Breast epithelium (tissue), 4 donors: ENCODE results near the gene SLC48A1. TPM values are rescaled to one million over a fixed set of nuclear protein-coding genes. Genes with fewer than 3 reads are reported as not detected.

Experiments used
- DNase-seq, 2 donors: peaks; one replicate each; pipeline ENCODE4 v3.0.0-alpha.2; 2019; ENCODE audit warnings: low spot score in 2 of 2
- H3K27ac ChIP-seq, 2 donors: fragments of 200-600 bp; sonication (generic) in 1 of 2; one replicate each; pipeline ENCODE4 v1.5.1; 2016 to 2019; ENCODE audit warnings: mild to moderate bottlenecking in 1 of 2
- H3K27me3 ChIP-seq, 2 donors: fragments of 200-600 bp; sonication (generic) in 1 of 2; one replicate each; pipeline versions ENCODE4 v1.5.1 to v1.6.0; 2017 to 2019; ENCODE audit warnings: control low read depth in 1 of 2, mild to moderate bottlenecking in 1 of 2
- H3K36me3 ChIP-seq: fragments of 200-600 bp; one replicate; pipeline ENCODE4 v1.5.1; 2019
- H3K4me1 ChIP-seq, 2 donors: fragments of 200-600 bp; sonication (generic); one replicate each; pipeline ENCODE4 v1.5.1; 2016 to 2019; ENCODE audit warnings: control low read depth in 1 of 2
- H3K4me3 ChIP-seq, 3 donors: fragments of 200-600 bp; sonication (generic); 1 replicate in 2 of 3; 2 replicates in 1 of 3; pipeline ENCODE4 v1.5.1; 2016 to 2019; ENCODE audit warnings: mild to moderate bottlenecking in 3 of 3, moderate library complexity in 2 of 3
- H3K9me3 ChIP-seq, 2 donors: fragments of 200-600 bp; sonication (generic) in 1 of 2; one replicate each; pipeline ENCODE4 v1.5.1; 2016 to 2019; ENCODE audit warnings: control low read depth in 1 of 2
- POLR2A ChIP-seq: fragments of 450-650 bp; IDR thresholded peaks from one replicate; pipeline ENCODE4 v1.6.1; 2016; ENCODE audit warnings: antibody characterized with exemption, mild to moderate bottlenecking, moderate library complexity
- POLR2AphosphoS5 ChIP-seq, 3 donors: sonication (generic); formaldehyde crosslinking; IDR thresholded peaks; one replicate each; pipeline ENCODE4 v1.6.1; 2017; ENCODE audit warnings: antibody characterized with exemption in 3 of 3
- intact Hi-C: fragments of 100-400 bp; cut with DNase I; formaldehyde crosslinking; loops from one replicate; pipeline ENCODE4 v1.15.1; 2023; ENCODE audit warnings: low total_unique reads
- total RNA-seq, 3 donors: library from RNA; depleted of rRNA; stranded (reverse); fragments of >200 nt; gene quantifications; one replicate each; pipeline ENCODE4 v1.1.0, GENCODE V29; 2016
- TF ChIP-seq, protein P1 (sequence below), 3 donors: fragments of 450-650 bp; IDR thresholded peaks; one replicate each; pipeline ENCODE4 v1.5.1; 2016 to 2017; ENCODE audit warnings: antibody characterized with exemption in 3 of 3, mild to moderate bottlenecking in 3 of 3, moderate library complexity in 3 of 3

The SLC48A1 gene
- total RNA-seq, 3 donors from 2014 or later: 27.5 to 51.5 (median 30.6) TPM

DNA sequence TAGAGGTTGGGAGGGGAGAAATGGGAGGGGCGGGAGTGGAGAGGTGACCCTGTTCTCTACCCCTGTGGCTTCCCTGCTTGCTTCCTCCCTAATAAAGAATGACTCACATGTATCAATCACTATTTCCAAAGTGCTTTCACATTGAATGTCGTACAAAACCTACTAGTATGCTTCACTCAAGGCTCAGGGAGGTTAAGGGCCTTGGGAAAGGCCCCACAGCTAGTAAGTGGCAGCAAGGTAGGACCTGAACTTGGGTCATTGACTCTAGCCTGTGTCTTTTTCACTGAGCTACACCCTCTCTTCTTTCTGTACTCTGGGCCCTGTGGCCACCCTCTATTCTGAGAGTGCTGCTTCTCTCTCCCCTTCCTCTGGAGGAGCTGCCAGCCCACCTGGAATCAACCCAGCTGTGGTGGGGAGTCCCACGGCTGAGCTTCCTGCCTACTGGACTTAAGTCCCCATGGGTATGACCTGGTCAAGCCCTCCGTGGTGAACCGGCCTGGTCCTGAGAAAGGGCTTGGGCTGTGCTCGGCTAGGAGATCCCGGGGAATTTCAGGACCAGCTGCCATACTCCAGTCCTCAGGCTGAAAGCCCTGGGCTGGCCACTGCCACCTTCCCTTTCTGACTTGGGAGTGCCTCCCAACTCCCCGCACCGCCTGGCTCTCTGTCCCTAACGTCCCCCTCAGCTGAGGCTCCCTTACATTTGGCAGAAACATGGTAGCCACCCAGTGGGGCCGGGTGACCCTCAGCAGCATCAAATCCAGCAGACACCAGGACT is 13.0 kb downstream of the SLC48A1 start:
- no peak for TF ChIP-seq POLR2AphosphoS5 (IDR thresholded peaks at IDR 0.05)
- TF ChIP-seq, protein P1, sequence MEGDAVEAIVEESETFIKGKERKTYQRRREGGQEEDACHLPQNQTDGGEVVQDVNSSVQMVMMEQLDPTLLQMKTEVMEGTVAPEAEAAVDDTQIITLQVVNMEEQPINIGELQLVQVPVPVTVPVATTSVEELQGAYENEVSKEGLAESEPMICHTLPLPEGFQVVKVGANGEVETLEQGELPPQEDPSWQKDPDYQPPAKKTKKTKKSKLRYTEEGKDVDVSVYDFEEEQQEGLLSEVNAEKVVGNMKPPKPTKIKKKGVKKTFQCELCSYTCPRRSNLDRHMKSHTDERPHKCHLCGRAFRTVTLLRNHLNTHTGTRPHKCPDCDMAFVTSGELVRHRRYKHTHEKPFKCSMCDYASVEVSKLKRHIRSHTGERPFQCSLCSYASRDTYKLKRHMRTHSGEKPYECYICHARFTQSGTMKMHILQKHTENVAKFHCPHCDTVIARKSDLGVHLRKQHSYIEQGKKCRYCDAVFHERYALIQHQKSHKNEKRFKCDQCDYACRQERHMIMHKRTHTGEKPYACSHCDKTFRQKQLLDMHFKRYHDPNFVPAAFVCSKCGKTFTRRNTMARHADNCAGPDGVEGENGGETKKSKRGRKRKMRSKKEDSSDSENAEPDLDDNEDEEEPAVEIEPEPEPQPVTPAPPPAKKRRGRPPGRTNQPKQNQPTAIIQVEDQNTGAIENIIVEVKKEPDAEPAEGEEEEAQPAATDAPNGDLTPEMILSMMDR (IDR thresholded peaks at IDR 0.05): no peak
- no peak for TF ChIP-seq POLR2A
- Histone ChIP-seq H3K4me3 (no peak overlapping the region), H3K4me1 (peaks cover 0 to 17% of the 10 kb centered on the region in 2 donors), H3K36me3 (peaks cover 5% of the 10 kb centered on the region), H3K27me3 (no peaks in the 10 kb centered on the region), H3K9me3 (no peaks in the 10 kb centered on the region), H3K27ac (peak overlapping the region; percentile 42 to 88)
- intact Hi-C loops: no loop called here
- DNase-seq: no peak

DNA sequence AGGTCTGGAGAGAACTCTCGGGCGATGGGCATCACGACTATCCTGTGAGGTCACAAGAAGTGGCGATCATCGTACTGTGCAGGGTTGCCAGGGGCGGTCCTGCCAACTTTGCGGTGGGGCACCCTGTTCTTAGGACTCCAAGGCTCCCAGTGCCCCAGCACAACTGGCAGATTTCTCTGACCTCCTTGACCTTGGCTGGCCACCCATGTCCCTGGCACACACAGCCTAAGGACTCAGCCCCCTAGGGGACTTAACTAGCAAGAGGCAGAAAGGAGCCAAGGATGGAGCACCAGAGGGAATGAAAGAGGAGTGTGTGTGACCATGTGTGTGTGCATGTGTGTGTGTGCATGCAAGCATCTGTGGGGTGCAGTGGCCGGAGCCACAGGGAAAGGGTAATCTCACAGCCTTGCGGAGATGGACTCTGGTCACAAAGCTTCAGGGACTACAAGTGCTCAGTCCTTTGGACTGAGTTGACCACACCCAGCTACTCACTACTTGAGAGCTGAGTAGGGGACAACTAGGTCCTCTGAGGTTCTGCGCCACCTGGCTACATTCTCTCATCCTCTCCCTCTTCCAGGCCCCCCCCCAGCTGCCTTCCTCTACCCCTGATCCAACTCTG is 13.7 kb downstream of the SLC48A1 start:
- DNase-seq: no peak
- no peak for TF ChIP-seq POLR2A
- TF ChIP-seq, protein P1 (IDR thresholded peaks at IDR 0.05): no peak
- TF ChIP-seq POLR2AphosphoS5 (IDR thresholded peaks at IDR 0.05): no peak
- Histone ChIP-seq H3K9me3 (no peaks in the 10 kb centered on the region), H3K4me3 (no peak overlapping the region), H3K36me3 (peaks cover 10% of the 10 kb centered on the region), H3K27ac (peak overlapping the region; percentile 42 to 88), H3K4me1 (peaks cover 0 to 11% of the 10 kb centered on the region in 2 donors), H3K27me3 (no peaks in the 10 kb centered on the region)
- intact Hi-C loops: no loop called here

DNA sequence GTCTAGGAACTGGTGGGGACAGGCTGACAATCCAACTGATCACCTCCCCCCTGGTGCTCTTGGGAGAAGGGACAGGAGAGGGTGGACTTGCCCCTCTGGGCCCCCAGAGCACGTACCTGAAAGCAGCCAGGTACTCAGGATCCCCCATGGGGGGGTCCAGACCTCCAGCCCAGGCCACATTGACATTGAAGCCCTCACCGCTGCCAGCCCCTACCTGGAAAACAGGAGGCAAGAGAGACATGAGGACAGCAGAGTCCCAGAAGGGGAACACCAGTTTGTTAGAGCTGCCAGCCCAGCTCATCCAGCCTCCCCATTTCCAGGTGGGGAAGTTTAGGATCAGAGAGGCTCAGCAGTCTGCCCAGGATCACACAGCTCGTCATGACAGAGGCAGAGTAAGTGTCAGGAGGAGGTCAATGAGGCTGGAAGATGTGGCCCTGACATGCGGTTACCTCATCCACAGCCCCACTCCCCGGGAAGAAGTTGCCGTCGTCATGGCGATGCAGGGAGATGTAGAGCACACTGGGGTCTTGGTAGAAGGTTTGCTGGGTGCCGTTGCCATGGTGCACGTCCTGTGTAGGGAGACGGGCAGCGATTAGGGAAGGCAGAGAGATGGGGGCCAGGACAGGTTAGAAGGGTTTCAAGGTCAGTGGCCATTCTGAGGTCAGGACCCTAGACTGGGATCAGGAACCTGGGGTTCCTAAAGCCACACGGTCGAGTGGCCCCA is 14.7 kb downstream of the SLC48A1 start:
- Histone ChIP-seq H3K27me3 (no peaks in the 10 kb centered on the region), H3K27ac (peak overlapping the region; percentile 21 to 88), H3K36me3 (peaks cover 10% of the 10 kb centered on the region), H3K4me1 (peaks cover 0 to 3% of the 10 kb centered on the region in 2 donors), H3K4me3 (no peak overlapping the region), H3K9me3 (no peaks in the 10 kb centered on the region)
- TF ChIP-seq POLR2AphosphoS5 (IDR thresholded peaks at IDR 0.05): no peak
- TF ChIP-seq, protein P1 (IDR thresholded peaks at IDR 0.05): no peak
- TF ChIP-seq POLR2A: no peak
- intact Hi-C loops: no loop called here
- DNase-seq: no peak

DNA sequence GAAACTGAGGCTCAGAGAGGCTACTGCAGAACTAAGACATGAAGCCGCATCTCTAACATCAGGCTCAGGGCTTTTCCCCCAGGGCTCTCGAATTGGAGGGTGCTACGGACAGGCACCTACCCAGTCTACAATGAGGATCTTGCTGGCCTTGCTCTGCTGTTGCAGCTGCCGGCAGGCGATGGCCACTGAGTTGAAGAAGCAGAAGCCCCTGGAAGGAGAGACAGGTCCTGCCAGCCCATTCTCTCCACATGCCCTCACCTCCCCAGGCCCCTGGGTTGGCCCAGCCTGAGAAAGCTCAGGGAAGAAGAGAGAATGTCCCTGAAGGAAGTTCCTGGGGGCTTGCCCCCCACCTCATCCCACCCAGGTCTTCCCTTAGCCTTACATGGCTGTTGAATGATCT is 16.1 kb downstream of the SLC48A1 start:
- intact Hi-C loops: no loop called here
- Histone ChIP-seq H3K4me1 (no peaks in the 10 kb centered on the region), H3K9me3 (no peaks in the 10 kb centered on the region), H3K27me3 (no peaks in the 10 kb centered on the region), H3K36me3 (peaks cover 10% of the 10 kb centered on the region), H3K27ac (no peak overlapping the region), H3K4me3 (no peak overlapping the region)
- TF ChIP-seq POLR2A (no peak), POLR2AphosphoS5 (IDR thresholded peaks at IDR 0.05) (no peak)
- TF ChIP-seq, protein P1 (IDR thresholded peaks at IDR 0.05): no peak
- no peak for DNase-seq
